ENCODE measurements around the gene SCP2D1. TPM values are rescaled to one million over a fixed set of nuclear protein-coding genes. Genes with fewer than 3 reads are reported as not detected.

Gene SCP2D1
- total and polyA plus RNA-seq, 4 donors: not detected

GRCh38 chr20:18845017-18845416 lies 31.4 kb downstream of the SCP2D1 start:
- Histone ChIP-seq H3K27me3 (ENCODE audit: control insufficient read depth in 3 of 3, insufficient read depth in 3 of 3, low read length in 2 of 3) (no peaks in the 10 kb centered on the region), H3K36me3 (ENCODE audit: control insufficient read depth in 4 of 4, insufficient read depth in 4 of 4, low read length in 4 of 4) (no peaks in the 10 kb centered on the region), H3K9me3 (ENCODE audit: control insufficient read depth in 4 of 4, insufficient read depth in 3 of 4, low read length in 3 of 4) (no peaks in the 10 kb centered on the region), H3K4me3 (no peak overlapping the region), H3K4me1 (ENCODE audit: control insufficient read depth in 5 of 5, insufficient read depth in 5 of 5, low read length in 5 of 5) (no peaks in the 10 kb centered on the region), H3K27ac (ENCODE audit: low read depth in 1 of 2, low read length in 1 of 2) (no peak overlapping the region), H3K9ac (ENCODE audit: insufficient read depth in 1 of 2, low read length in 2 of 2) (no peak overlapping the region)
- DNase-seq: no peak
- no peak for ATAC-seq (ENCODE audit: insufficient read depth, low FRiP score)
- no peak for TF ChIP-seq CTCF (IDR thresholded peaks at IDR 0.05; ENCODE audit: control extremely low read depth, extremely low read depth)
- 67 to 68% methylated on average over 5 of the region's 5 CpGs for WGBS, 2 donors

GRCh38 chr20:18847226-18847755 lies 33.7 kb downstream of the SCP2D1 start:
- no peak overlapping the region for H3K4me3 ChIP-seq
- no peaks in the 10 kb centered on the region for H3K4me1 ChIP-seq (ENCODE audit: control insufficient read depth in 5 of 5, insufficient read depth in 5 of 5, low read length in 5 of 5)
- H3K9ac ChIP-seq (ENCODE audit: insufficient read depth in 1 of 2, low read length in 2 of 2): no peak overlapping the region
- TF ChIP-seq CTCF (IDR thresholded peaks at IDR 0.05; ENCODE audit: control extremely low read depth, extremely low read depth): no peak
- DNase-seq (no peak), ATAC-seq (ENCODE audit: insufficient read depth, low FRiP score) (no peak)
- H3K27ac ChIP-seq (ENCODE audit: low read depth in 1 of 2, low read length in 1 of 2): no peak overlapping the region
- no peaks in the 10 kb centered on the region for H3K27me3 ChIP-seq (ENCODE audit: control insufficient read depth in 3 of 3, insufficient read depth in 3 of 3, low read length in 2 of 3)
- H3K9me3 ChIP-seq (ENCODE audit: control insufficient read depth in 4 of 4, insufficient read depth in 3 of 4, low read length in 3 of 4): no peaks in the 10 kb centered on the region
- no peaks in the 10 kb centered on the region for H3K36me3 ChIP-seq (ENCODE audit: control insufficient read depth in 4 of 4, insufficient read depth in 4 of 4, low read length in 4 of 4)
- WGBS, 2 donors: 67 to 79% methylated on average over 7 of the region's 7 CpGs

- Histone ChIP-seq H3K4me3 (no peak overlapping the region), H3K9ac (ENCODE audit: insufficient read depth in 1 of 2, low read length in 2 of 2) (no peak overlapping the region), H3K4me1 (ENCODE audit: control insufficient read depth in 5 of 5, insufficient read depth in 5 of 5, low read length in 5 of 5) (no peaks in the 10 kb centered on the region), H3K9me3 (ENCODE audit: control insufficient read depth in 4 of 4, insufficient read depth in 3 of 4, low read length in 3 of 4) (no peaks in the 10 kb centered on the region), H3K36me3 (ENCODE audit: control insufficient read depth in 4 of 4, insufficient read depth in 4 of 4, low read length in 4 of 4) (no peaks in the 10 kb centered on the region), H3K27ac (ENCODE audit: low read depth in 1 of 2, low read length in 1 of 2) (no peak overlapping the region), H3K27me3 (ENCODE audit: control insufficient read depth in 3 of 3, insufficient read depth in 3 of 3, low read length in 2 of 3) (no peaks in the 10 kb centered on the region)
- no peak for ATAC-seq (ENCODE audit: insufficient read depth, low FRiP score)
- DNase-seq: no peak
- 72 to 81% methylated on average over 3 of the region's 3 CpGs for WGBS, 2 donors
- TF ChIP-seq CTCF (IDR thresholded peaks at IDR 0.05; ENCODE audit: control extremely low read depth, extremely low read depth): no peak
Measured at GRCh38 chr20:18849131-18849530, 35.5 kb downstream of the SCP2D1 start.

- no peak overlapping the region for H3K4me3 ChIP-seq
- no peaks in the 10 kb centered on the region for H3K4me1 ChIP-seq (ENCODE audit: control insufficient read depth in 5 of 5, insufficient read depth in 5 of 5, low read length in 5 of 5)
- H3K36me3 ChIP-seq (ENCODE audit: control insufficient read depth in 4 of 4, insufficient read depth in 4 of 4, low read length in 4 of 4): no peaks in the 10 kb centered on the region
- no peak for TF ChIP-seq CTCF (IDR thresholded peaks at IDR 0.05; ENCODE audit: control extremely low read depth, extremely low read depth)
- H3K27me3 ChIP-seq (ENCODE audit: control insufficient read depth in 3 of 3, insufficient read depth in 3 of 3, low read length in 2 of 3): no peaks in the 10 kb centered on the region
- no peak overlapping the region for H3K9ac ChIP-seq (ENCODE audit: insufficient read depth in 1 of 2, low read length in 2 of 2)
- H3K27ac ChIP-seq (ENCODE audit: low read depth in 1 of 2, low read length in 1 of 2): no peak overlapping the region
- DNase-seq: no peak
- peaks cover 0 to 3% (median 0%) of the 10 kb centered on the region in 4 donors for H3K9me3 ChIP-seq (ENCODE audit: control insufficient read depth in 4 of 4, insufficient read depth in 3 of 4, low read length in 3 of 4)
- no peak for ATAC-seq (ENCODE audit: insufficient read depth, low FRiP score)
Measured at GRCh38 chr20:18851629-18852028, 38.0 kb downstream of the SCP2D1 start.

Measured in lung (tissue), 12 donors.